B cell (primary cell): ENCODE results near the gene FNDC11. TPM values are rescaled to one million over a fixed set of nuclear protein-coding genes. Genes with fewer than 3 reads are reported as not detected.

Experiments used
- ATAC-seq: fragments of 200-7000 bp; cut with Tn5 transposase; one replicate; pipeline ENCODE4 v1.10.0; 2021; ENCODE audit warnings: low read depth, mild to moderate bottlenecking, moderate number of reproducible peaks, moderate library complexity
- CTCF ChIA-PET: fragments of 350-600 bp; sonication (Branson Sonifier 250); formaldehyde crosslinking; loops from one replicate; lab custom pipeline; 2021; ENCODE audit warnings: antibody characterized with exemption, inconsistent platforms; lab: Charles Lee
- POLR2A ChIA-PET: fragments of 350-600 bp; sonication (Branson Sonifier 250); formaldehyde crosslinking; loops from one replicate; lab custom pipeline; 2021; ENCODE audit warnings: antibody characterized with exemption; lab: Charles Lee
- DNase-seq: peaks from one replicate; pipeline ENCODE4 v3.0.0; 2013
- H2AFZ ChIP-seq: 2 replicates; pipeline ENCODE4 v1.6.1; 2012; ENCODE audit warnings: mild to moderate bottlenecking, low read depth, low read length; ENCODE audit not compliant: insufficient read depth, poor library complexity, severe bottlenecking
- H3K27ac ChIP-seq, 2 donors: 1 replicate in 1 of 2; 2 replicates in 1 of 2; pipeline ENCODE4 v1.5.1; 2012 to 2013; ENCODE audit warnings: low read length in 2 of 2, mild to moderate bottlenecking in 2 of 2, moderate library complexity in 1 of 2
- H3K27me3 ChIP-seq, 4 experiments: fragments of 200-600 bp in 1 of 4; sonication (generic) in 1 of 4; replicated peaks in 1 of 4; 1 replicate in 2 of 4; 2 replicates in 2 of 4; pipeline versions ENCODE4 v1.6.1 to v1.7.0; 2013 to 2016; ENCODE audit warnings: low read length in 3 of 4, mild to moderate bottlenecking in 2 of 4, mixed read lengths in 1 of 4, moderate library complexity in 1 of 4; ENCODE audit not compliant: insufficient read depth in 4 of 4, control insufficient read depth in 3 of 4; ENCODE audit errors: control extremely low read depth in 1 of 4
- H3K36me3 ChIP-seq, 2 experiments: replicated peaks in 1 of 2; 1 replicate in 1 of 2; 2 replicates in 1 of 2; pipeline versions ENCODE4 v1.6.1 to v1.7.1; 2013; ENCODE audit warnings: low read length in 1 of 2; ENCODE audit not compliant: insufficient read depth in 2 of 2, control insufficient read depth in 1 of 2; ENCODE audit errors: control extremely low read depth in 1 of 2, extremely low read depth in 1 of 2
- H3K4me1 ChIP-seq, 2 donors: fragments of 200-600 bp in 1 of 2; sonication (generic) in 1 of 2; 1 replicate in 1 of 2; 2 replicates in 1 of 2; pipeline versions ENCODE4 v1.5.1 to v1.6.1; 2013 to 2017; ENCODE audit warnings: low read length in 2 of 2; ENCODE audit not compliant: control insufficient read depth in 2 of 2, insufficient read depth in 2 of 2
- H3K4me2 ChIP-seq: replicated peaks from 2 replicates; pipeline ENCODE3; 2012; ENCODE audit warnings: mild to moderate bottlenecking, low read depth, low read length; ENCODE audit not compliant: poor library complexity, severe bottlenecking
- H3K4me3 ChIP-seq, 5 experiments: fragments of 200-600 bp in 1 of 5; sonication (generic) in 1 of 5; 1 replicate in 3 of 5; 2 replicates in 2 of 5; pipeline versions ENCODE4 v1.5.1 to v1.7.0; 2011 to 2016; ENCODE audit warnings: low read length in 4 of 5, mild to moderate bottlenecking in 4 of 5, low read depth in 2 of 5, control low read depth in 1 of 5, moderate library complexity in 1 of 5; ENCODE audit not compliant: insufficient read depth in 1 of 5; ENCODE audit errors: control extremely low read depth in 1 of 5, extremely low read depth in 1 of 5
- H3K79me2 ChIP-seq: fragments of 200-600 bp; sonication (generic); one replicate; pipeline ENCODE4 v1.6.0; 2016; ENCODE audit warnings: low read length; ENCODE audit not compliant: control insufficient read depth, insufficient read depth
- H3K9ac ChIP-seq: fragments of 200-600 bp; sonication (generic); 2 replicates; pipeline ENCODE4 v1.6.1; 2017; ENCODE audit warnings: mild to moderate bottlenecking, low read length, moderate library complexity
- H3K9me3 ChIP-seq, 3 donors: one replicate each; pipeline versions ENCODE4 v1.6.1 to v1.7.1; 2013; ENCODE audit warnings: low read length in 2 of 3; ENCODE audit not compliant: control insufficient read depth in 2 of 3, insufficient read depth in 1 of 3; ENCODE audit errors: control extremely low read depth in 1 of 3
- H4K20me1 ChIP-seq: 2 replicates; pipeline ENCODE4 v1.6.0; 2012; ENCODE audit warnings: mild to moderate bottlenecking, low read length; ENCODE audit not compliant: insufficient read depth, control insufficient read depth, poor library complexity, severe bottlenecking
- H3K27ac Mint-ChIP-seq: one replicate; pipeline ENCODE4 v1.8.0; 2021; ENCODE audit warnings: mixed read lengths
- H3K27me3 Mint-ChIP-seq: one replicate; pipeline ENCODE4 v1.8.0; 2021; ENCODE audit warnings: mixed read lengths
- H3K4me1 Mint-ChIP-seq: one replicate; pipeline ENCODE4 v1.8.0; 2021; ENCODE audit warnings: mixed read lengths
- H3K4me3 Mint-ChIP-seq: one replicate; pipeline ENCODE4 v1.8.0; 2021; ENCODE audit warnings: mixed read lengths
- H3K9me3 Mint-ChIP-seq: one replicate; pipeline ENCODE4 v1.8.0; 2022; ENCODE audit warnings: mixed read lengths; ENCODE audit not compliant: insufficient read depth
- CTCF ChIP-seq: fragments of 200-600 bp; IDR thresholded peaks from one replicate; pipeline ENCODE4 v1.8.0; 2022; ENCODE audit warnings: antibody characterized with exemption, mild to moderate bottlenecking
- EZH2 ChIP-seq: IDR thresholded peaks from 2 replicates; pipeline ENCODE4 v1.6.1; 2012; ENCODE audit warnings: borderline replicate concordance, low read depth, mild to moderate bottlenecking, moderate library complexity, low read length; ENCODE audit not compliant: insufficient read depth, poor library complexity, severe bottlenecking
- WGBS: methylation state at CpG from one replicate; pipeline ENCODE4 v1.1.5; 2013; ENCODE audit warnings: missing lambda C conversion rate; ENCODE audit not compliant: insufficient coverage; 5-methylcytosine and 5-hydroxymethylcytosine counted together
- intact Hi-C: fragments of 100-400 bp; cut with micrococcal nuclease; formaldehyde crosslinking; loops from one replicate; pipeline ENCODE4 v1.10.0; 2022
- polyA plus RNA-seq: library from polyadenylated mRNA; depleted of rRNA; stranded (reverse); fragments of >200 nt; gene quantifications from 2 replicates; pipeline ENCODE4 v1.2.3, GENCODE V29; 2012
- total RNA-seq, 2 donors: library from RNA; stranded (reverse); fragments of 120-200 nt in 1 of 2; gene quantifications; 1 replicate in 1 of 2; 2 replicates in 1 of 2; pipeline versions ENCODE4 v1.2.3 to v1.2.4, GENCODE V29; 2013 to 2022

FNDC11 gene
- total and polyA plus RNA-seq, 2 donors (not counting 1 experiment from before 2014, with no cell fraction given) = 3.8 to 34.2 TPM

- ChIA-PET POLR2A (no interaction called here), CTCF (interaction anchor here (3.1 kb wide), 1 partner anchor 34 kb away, joined by 17 read pairs; no protein-coding TSS in a partner anchor)
- Histone ChIP-seq H3K79me2 (peaks cover 28% of the 10 kb centered on the region), H3K36me3 (peaks cover 0 to 13% of the 10 kb centered on the region in 2 experiments), H3K27ac (no peak overlapping the region), H2AFZ (no peak overlapping the region), H3K9ac (no peak overlapping the region), H3K9me3 (peaks cover 0 to 1% (median 0%) of the 10 kb centered on the region in 3 donors), H3K27me3 (no peaks in the 10 kb centered on the region), H3K4me2 (peak overlapping the region; percentile 97), H3K4me1 (peaks cover 41 to 59% of the 10 kb centered on the region in 2 donors), H3K4me3 (no peak overlapping the region), H4K20me1 (peaks cover 48% of the 10 kb centered on the region)
- no peak for ATAC-seq
- H3K4me3 Mint-ChIP-seq = no peak overlapping the region
- whole genome bisulfite sequencing = 93% methylated on average over 48 of the region's 48 CpGs
- no peaks in the 10 kb centered on the region for H3K9me3 Mint-ChIP-seq
- no peak for DNase-seq
- peaks cover 29% of the 10 kb centered on the region for H3K4me1 Mint-ChIP-seq
- H3K27me3 Mint-ChIP-seq = no peaks in the 10 kb centered on the region
- no peak for TF ChIP-seq CTCF
- no peak for TF ChIP-seq EZH2
- intact Hi-C loops = no loop called here
- no peak overlapping the region for H3K27ac Mint-ChIP-seq
Measured at GRCh38 chr20:63572071-63572787, 18.3 kb downstream of the FNDC11 start.
